OCI-LY7 (cell line): Measurements from ENCODE around the gene SUMF1. TPM values are rescaled to one million over a fixed set of nuclear protein-coding genes. Genes with fewer than 3 reads are reported as not detected.

Source experiments
- BruUV-seq: library from RNA; stranded (reverse); fragments of 400-500 nt; replicated peaks from 2 replicates; lab custom pipeline; 2021; lab: Mats Ljungman, UMichigan
- CTCF ChIA-PET: fragments of 300-600 bp; sonication (Branson Sonifier 250); formaldehyde crosslinking; loops from one replicate; lab custom pipeline; 2022; ENCODE audit warnings: antibody characterized with exemption; ENCODE audit not compliant: unreplicated experiment; lab: Charles Lee
- POLR2A ChIA-PET: fragments of 300-600 bp; sonication (Branson Sonifier 250); formaldehyde crosslinking; loops from one replicate; lab custom pipeline; 2022; ENCODE audit warnings: antibody characterized with exemption; lab: Charles Lee
- DNase-seq: peaks from one replicate; pipeline ENCODE4 v3.0.0-alpha.2; 2015; ENCODE audit warnings: low spot score
- H2AFZ ChIP-seq: fragments of 200-600 bp; sonication (generic), shearing (Covaris generic); 2 replicates; pipeline ENCODE4 v1.6.1; 2014; ENCODE audit warnings: mild to moderate bottlenecking, antibody characterized with exemption, low read length, moderate library complexity
- H3K27ac ChIP-seq: fragments of 200-600 bp; sonication (generic); 2 replicates; pipeline ENCODE4 v1.5.1; 2014; ENCODE audit warnings: mixed run types, low read depth, mild to moderate bottlenecking, moderate library complexity, low read length, inconsistent platforms; ENCODE audit not compliant: poor library complexity, severe bottlenecking
- H3K36me3 ChIP-seq: fragments of 200-600 bp; sonication (generic); 2 replicates; pipeline ENCODE4 v1.6.1; 2014; ENCODE audit warnings: mild to moderate bottlenecking, antibody characterized with exemption, low read length, moderate library complexity, mixed read lengths; ENCODE audit not compliant: insufficient read depth
- H3K4me1 ChIP-seq: fragments of 200-600 bp; sonication (generic); 2 replicates; pipeline ENCODE4 v1.5.1; 2014; ENCODE audit warnings: mild to moderate bottlenecking, low read length; ENCODE audit not compliant: insufficient read depth, poor library complexity, severe bottlenecking
- H3K4me2 ChIP-seq: fragments of 200-600 bp; sonication (generic); 2 replicates; pipeline ENCODE4 v1.6.1; 2014; ENCODE audit warnings: mild to moderate bottlenecking, low read length
- H3K4me3 ChIP-seq: fragments of 200-600 bp; sonication (generic); 2 replicates; pipeline ENCODE4 v1.5.1; 2014; ENCODE audit warnings: mild to moderate bottlenecking, low read depth, low read length; ENCODE audit not compliant: poor library complexity, severe bottlenecking
- H3K79me2 ChIP-seq: fragments of 200-600 bp; sonication (generic); 2 replicates; pipeline ENCODE4 v1.6.1; 2016; ENCODE audit warnings: low read depth, mild to moderate bottlenecking, low read length, moderate library complexity, mixed read lengths; ENCODE audit not compliant: insufficient read depth
- H3K9me2 ChIP-seq: fragments of 200-600 bp; sonication (generic); 2 replicates; pipeline ENCODE4 v1.6.1; 2016; ENCODE audit warnings: mild to moderate bottlenecking, low read length, mixed read lengths; ENCODE audit not compliant: insufficient read depth
- H3K9me3 ChIP-seq: fragments of 200-600 bp; sonication (generic); 2 replicates; pipeline ENCODE4 v1.6.1; 2014; ENCODE audit warnings: mild to moderate bottlenecking, mixed run types, low read length, mixed read lengths
- H4K20me1 ChIP-seq: fragments of 200-600 bp; sonication (generic); 2 replicates; pipeline ENCODE4 v1.6.1; 2014; ENCODE audit warnings: mild to moderate bottlenecking, antibody characterized with exemption, low read length, moderate library complexity, mixed read lengths; ENCODE audit not compliant: insufficient read depth
- CTCF ChIP-seq: fragments of 200-600 bp; sonication (generic); conservative IDR thresholded peaks from 2 replicates; pipeline ENCODE4 v1.5.1; 2014; ENCODE audit warnings: mild to moderate bottlenecking, antibody characterized with exemption, low read length, moderate library complexity, mixed read lengths
- EZH2phosphoT487 ChIP-seq: fragments of 200-600 bp; sonication (generic); IDR thresholded peaks from 2 replicates; pipeline ENCODE4 v1.6.1; 2018; ENCODE audit warnings: low read depth, borderline replicate concordance, mild to moderate bottlenecking, mixed run types, antibody characterized with exemption, low read length, moderate library complexity, mixed read lengths
- intact Hi-C: fragments of 100-400 bp; cut with micrococcal nuclease; formaldehyde crosslinking; loops from one replicate; pipeline ENCODE4 v1.10.0; 2022; ENCODE audit not compliant: unreplicated experiment
- total RNA-seq, 2 experiments: library from RNA; depleted of rRNA in 1 of 2; stranded (reverse); fragments of >200 nt in 1 of 2; shearing (Covaris generic) in 1 of 2; gene quantifications; 2 replicates each; pipeline ENCODE4 v1.2.3, GENCODE V29; 2014 to 2022

Gene SUMF1
- total RNA-seq, 2 experiments from 2014 or later = 9.1 to 11.9 TPM

- H3K4me3 ChIP-seq = no peak overlapping the region
- H3K9me2 ChIP-seq = no peaks in the 10 kb centered on the region
- H4K20me1 ChIP-seq = no peaks in the 10 kb centered on the region
- POLR2A ChIA-PET = interaction anchor here (1.4 to 11.0 kb wide), 3 partner anchors 8 to 19 kb away, joined by 3 to 206 read pairs (median 5); partner anchors contain the start of gene ITPR1
- BruUV-seq = no TSS peak
- H3K79me2 ChIP-seq = peaks cover 32% of the 10 kb centered on the region
- CTCF ChIA-PET = no interaction called here
- intact Hi-C loops = no loop called here
- H3K4me1 ChIP-seq = peaks cover 29% of the 10 kb centered on the region
- no peak overlapping the region for H3K27ac ChIP-seq
- DNase-seq = no peak
- TF ChIP-seq CTCF = no peak
- TF ChIP-seq EZH2phosphoT487 = no peak
- H3K9me3 ChIP-seq = no peaks in the 10 kb centered on the region
- H3K36me3 ChIP-seq = peaks cover 25% of the 10 kb centered on the region; the same call in 1 of the 2 replicates
- H2AFZ ChIP-seq = no peak overlapping the region
- H3K4me2 ChIP-seq = no peak overlapping the region
Measured at GRCh38 chr3:4511491-4512262, 44.6 kb upstream of the SUMF1 start.

GRCh38 chr3:4509983-4510755 is 43.1 kb upstream of the SUMF1 start:
- H3K9me2 ChIP-seq = no peaks in the 10 kb centered on the region
- H3K4me1 ChIP-seq = peaks cover 41% of the 10 kb centered on the region
- H3K4me3 ChIP-seq = no peak overlapping the region
- H3K79me2 ChIP-seq = peaks cover 42% of the 10 kb centered on the region; the same call in 1 of the 2 replicates
- POLR2A ChIA-PET = interaction anchor here (1.8 to 11.0 kb wide), 2 partner anchors 9 to 17 kb away, joined by 5 to 206 read pairs; partner anchors contain the start of gene ITPR1
- no peaks in the 10 kb centered on the region for H3K9me3 ChIP-seq
- H3K27ac ChIP-seq = no peak overlapping the region
- no peak for TF ChIP-seq CTCF
- no peak for TF ChIP-seq EZH2phosphoT487
- no peak for DNase-seq
- intact Hi-C loops = no loop called here
- H2AFZ ChIP-seq = no peak overlapping the region
- H3K36me3 ChIP-seq = peaks cover 18% of the 10 kb centered on the region; the same call in 1 of the 2 replicates
- H4K20me1 ChIP-seq = no peaks in the 10 kb centered on the region
- BruUV-seq = no TSS peak
- no peak overlapping the region for H3K4me2 ChIP-seq
- CTCF ChIA-PET = no interaction called here
